ENCODE measurements around the gene CRMP1. TPM values are rescaled to one million over a fixed set of nuclear protein-coding genes. Genes with fewer than 3 reads are reported as not detected.

Gene CRMP1
- total and polyA plus RNA-seq, 2 experiments from 2014 or later = 1.3 TPM; not detected in 1

- WGBS, 2 experiments (ENCODE audit: low coverage in 1 of 2, low lambda C conversion rate in 2 of 2, missing lambda C conversion rate in 2 of 2) = 96 to 99% methylated on average over 3 of the region's 3 CpGs
Measured at GRCh38 chr4:5781691-5782090, 111.2 kb downstream of the CRMP1 start.

GRCh38 chr4:5780831-5781480 lies 111.9 kb downstream of the CRMP1 start:
- 87 to 91% methylated on average over 9 of the region's 9 CpGs for WGBS, 2 experiments (ENCODE audit: low coverage in 1 of 2, low lambda C conversion rate in 2 of 2, missing lambda C conversion rate in 2 of 2)
- DNase-seq = peak; percentile 46
- Histone ChIP-seq H3K27me3 (replicated peaks; ENCODE audit: insufficient read depth) (no peaks in the 10 kb centered on the region), H4K20me1 (ENCODE audit: insufficient read depth) (no peaks in the 10 kb centered on the region), H3K27ac (no peak overlapping the region), H3K4me1 (ENCODE audit: insufficient read depth) (peaks cover 8% of the 10 kb centered on the region; the same call in 1 of the 2 replicates), H3K9me2 (ENCODE audit: insufficient read depth) (no peaks in the 10 kb centered on the region), H3K4me2 (ENCODE audit: unreplicated experiment) (no peak overlapping the region), H3K9ac (no peak overlapping the region), H3K9me3 (ENCODE audit: low read depth) (no peaks in the 10 kb centered on the region), H3K4me3 (no peak overlapping the region), H3K79me2 (ENCODE audit: insufficient read depth) (peaks cover 30% of the 10 kb centered on the region), H3K36me3 (ENCODE audit: low read depth) (peaks cover 22% of the 10 kb centered on the region), H3F3A (ENCODE audit: insufficient read depth) (peaks cover 10% of the 10 kb centered on the region), H2AFZ (no peak overlapping the region)
- in situ Hi-C loops (cut with MboI) = no loop called here
- TF ChIP-seq EZH2phosphoT487 (IDR thresholded peaks at IDR 0.05; ENCODE audit: insufficient read depth, low read depth) (no peak), EZH2 (IDR thresholded peaks at IDR 0.05; ENCODE audit: insufficient read depth, poor library complexity, severe bottlenecking) (no peak)

More at GRCh38 chr4:5781691-5782090, 111.2 kb downstream of the CRMP1 start:
- H3K27ac ChIP-seq = no peak overlapping the region
- no peak for DNase-seq
- H3K27me3 ChIP-seq (replicated peaks; ENCODE audit: insufficient read depth) = no peaks in the 10 kb centered on the region
- peaks cover 15% of the 10 kb centered on the region for H3K36me3 ChIP-seq (ENCODE audit: low read depth)
- no peak overlapping the region for H3K9ac ChIP-seq
- no peaks in the 10 kb centered on the region for H4K20me1 ChIP-seq (ENCODE audit: insufficient read depth)
- no peaks in the 10 kb centered on the region for H3K9me2 ChIP-seq (ENCODE audit: insufficient read depth)
- no peaks in the 10 kb centered on the region for H3K9me3 ChIP-seq (ENCODE audit: low read depth)
- H3K4me2 ChIP-seq (ENCODE audit: unreplicated experiment) = no peak overlapping the region
- peaks cover 23% of the 10 kb centered on the region for H3K79me2 ChIP-seq (ENCODE audit: insufficient read depth)
- H2AFZ ChIP-seq = no peak overlapping the region
- H3F3A ChIP-seq (ENCODE audit: insufficient read depth) = peaks cover 16% of the 10 kb centered on the region
- in situ Hi-C loops (cut with MboI) = no loop called here
- TF ChIP-seq EZH2 (IDR thresholded peaks at IDR 0.05; ENCODE audit: insufficient read depth, poor library complexity, severe bottlenecking) (no peak), EZH2phosphoT487 (IDR thresholded peaks at IDR 0.05; ENCODE audit: insufficient read depth, low read depth) (no peak)
- no peak overlapping the region for H3K4me3 ChIP-seq
- peaks cover 10% of the 10 kb centered on the region; the same call in 1 of the 2 replicates for H3K4me1 ChIP-seq (ENCODE audit: insufficient read depth)

- Histone ChIP-seq H3K79me2 (ENCODE audit: insufficient read depth) (peaks cover 31% of the 10 kb centered on the region), H4K20me1 (ENCODE audit: insufficient read depth) (no peaks in the 10 kb centered on the region), H3F3A (ENCODE audit: insufficient read depth) (no peaks in the 10 kb centered on the region; the same call in 1 of the 2 replicates), H3K9me2 (ENCODE audit: insufficient read depth) (no peaks in the 10 kb centered on the region), H3K9me3 (ENCODE audit: low read depth) (no peaks in the 10 kb centered on the region), H3K27ac (no peak overlapping the region), H3K36me3 (ENCODE audit: low read depth) (peaks cover 18% of the 10 kb centered on the region), H3K4me1 (ENCODE audit: insufficient read depth) (peaks cover 8% of the 10 kb centered on the region; the same call in 1 of the 2 replicates), H3K4me2 (ENCODE audit: unreplicated experiment) (no peak overlapping the region), H3K27me3 (replicated peaks; ENCODE audit: insufficient read depth) (no peaks in the 10 kb centered on the region), H3K9ac (no peak overlapping the region), H2AFZ (no peak overlapping the region), H3K4me3 (no peak overlapping the region)
- in situ Hi-C loops (cut with MboI) = no loop called here
- WGBS, 2 experiments (ENCODE audit: low coverage in 1 of 2, low lambda C conversion rate in 2 of 2, missing lambda C conversion rate in 2 of 2) = 97 to 100% methylated on average over 1 of the region's 1 CpG
- no peak for DNase-seq
- TF ChIP-seq EZH2phosphoT487 (IDR thresholded peaks at IDR 0.05; ENCODE audit: insufficient read depth, low read depth) (no peak), EZH2 (IDR thresholded peaks at IDR 0.05; ENCODE audit: insufficient read depth, poor library complexity, severe bottlenecking) (no peak)
Measured at GRCh38 chr4:5776510-5776909, 116.4 kb downstream of the CRMP1 start.

- DNase-seq = no peak
Measured at GRCh38 chr4:5774416-5775036, 118.4 kb downstream of the CRMP1 start.

More at GRCh38 chr4:5774416-5775036, 118.4 kb downstream of the CRMP1 start:
- 68% methylated on average over 2 of the region's 2 CpGs for WGBS, 2 experiments (ENCODE audit: low coverage in 1 of 2, low lambda C conversion rate in 2 of 2, missing lambda C conversion rate in 2 of 2)
- no peak overlapping the region for H3K9ac ChIP-seq
- no peaks in the 10 kb centered on the region for H4K20me1 ChIP-seq (ENCODE audit: insufficient read depth)
- TF ChIP-seq EZH2 (IDR thresholded peaks at IDR 0.05; ENCODE audit: insufficient read depth, poor library complexity, severe bottlenecking) (no peak), EZH2phosphoT487 (IDR thresholded peaks at IDR 0.05; ENCODE audit: insufficient read depth, low read depth) (no peak)
- H2AFZ ChIP-seq = no peak overlapping the region
- H3K4me2 ChIP-seq (ENCODE audit: unreplicated experiment) = no peak overlapping the region
- H3K4me1 ChIP-seq (ENCODE audit: insufficient read depth) = peaks cover 4% of the 10 kb centered on the region; the same call in 1 of the 2 replicates
- no peaks in the 10 kb centered on the region; the same call in 1 of the 2 replicates for H3F3A ChIP-seq (ENCODE audit: insufficient read depth)
- H3K36me3 ChIP-seq (ENCODE audit: low read depth) = peaks cover 18% of the 10 kb centered on the region
- no peaks in the 10 kb centered on the region for H3K9me3 ChIP-seq (ENCODE audit: low read depth)
- H3K4me3 ChIP-seq = no peak overlapping the region
- H3K27me3 ChIP-seq (replicated peaks; ENCODE audit: insufficient read depth) = no peaks in the 10 kb centered on the region
- H3K27ac ChIP-seq = no peak overlapping the region
- in situ Hi-C loops (cut with MboI) = no loop called here
- H3K9me2 ChIP-seq (ENCODE audit: insufficient read depth) = no peaks in the 10 kb centered on the region
- H3K79me2 ChIP-seq (ENCODE audit: insufficient read depth) = peaks cover 24% of the 10 kb centered on the region
